Panc1 (cell line): ENCODE data around the gene AP5M1.

ENCODE experiments used
- POLR2AphosphoS5 ChIP-seq: IDR thresholded peaks from 2 replicates; pipeline ENCODE4 v1.6.1; 2012; ENCODE audit warnings: mild to moderate bottlenecking, low read depth, low read length, moderate library complexity
- REST ChIP-seq, 2 experiments: IDR thresholded peaks; 2 replicates each; pipeline ENCODE4 v1.6.1; 2011 to 2012; ENCODE audit warnings: low read depth in 2 of 2, control low read depth in 1 of 2, low read length in 1 of 2, mild to moderate bottlenecking in 1 of 2, moderate library complexity in 1 of 2; ENCODE audit not compliant: insufficient read depth in 1 of 2
- SIN3A ChIP-seq: IDR thresholded peaks from 2 replicates; pipeline ENCODE4 v1.6.1; 2012; ENCODE audit warnings: low read depth, mild to moderate bottlenecking, low read length, moderate library complexity, borderline replicate concordance; ENCODE audit not compliant: insufficient read depth
- TF ChIP-seq, protein P1 (sequence below): fragments of 450-650 bp; IDR thresholded peaks from 2 replicates; pipeline ENCODE4 v1.5.1; 2017; ENCODE audit warnings: mild to moderate bottlenecking

DNA sequence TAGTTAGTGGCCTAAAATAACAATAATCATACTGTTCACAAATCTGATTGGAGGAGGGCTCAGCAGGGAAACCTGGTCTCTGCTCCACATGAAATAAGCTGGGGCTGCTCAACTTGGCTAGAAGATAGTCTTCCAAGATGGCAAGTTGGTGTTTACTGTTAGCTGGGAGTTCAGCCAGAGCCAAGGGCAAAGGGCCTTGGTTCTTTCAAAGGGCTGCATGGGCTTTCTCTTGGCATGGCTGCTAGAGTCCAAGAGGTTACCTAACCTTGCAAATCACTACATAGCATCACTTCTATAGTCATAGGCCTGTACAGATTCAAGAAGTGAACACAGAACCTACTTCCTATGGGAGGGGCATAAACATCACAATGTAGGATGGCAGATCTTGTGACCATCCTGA lies 7.2 kb upstream of the AP5M1 start:
- TF ChIP-seq REST (IDR thresholded peaks at IDR 0.05; ENCODE audit: insufficient read depth in 1 of 2, low read depth in 2 of 2, low read length in 1 of 2) (no peak), POLR2AphosphoS5 (no peak), SIN3A (no peak)
- TF ChIP-seq, protein P1, sequence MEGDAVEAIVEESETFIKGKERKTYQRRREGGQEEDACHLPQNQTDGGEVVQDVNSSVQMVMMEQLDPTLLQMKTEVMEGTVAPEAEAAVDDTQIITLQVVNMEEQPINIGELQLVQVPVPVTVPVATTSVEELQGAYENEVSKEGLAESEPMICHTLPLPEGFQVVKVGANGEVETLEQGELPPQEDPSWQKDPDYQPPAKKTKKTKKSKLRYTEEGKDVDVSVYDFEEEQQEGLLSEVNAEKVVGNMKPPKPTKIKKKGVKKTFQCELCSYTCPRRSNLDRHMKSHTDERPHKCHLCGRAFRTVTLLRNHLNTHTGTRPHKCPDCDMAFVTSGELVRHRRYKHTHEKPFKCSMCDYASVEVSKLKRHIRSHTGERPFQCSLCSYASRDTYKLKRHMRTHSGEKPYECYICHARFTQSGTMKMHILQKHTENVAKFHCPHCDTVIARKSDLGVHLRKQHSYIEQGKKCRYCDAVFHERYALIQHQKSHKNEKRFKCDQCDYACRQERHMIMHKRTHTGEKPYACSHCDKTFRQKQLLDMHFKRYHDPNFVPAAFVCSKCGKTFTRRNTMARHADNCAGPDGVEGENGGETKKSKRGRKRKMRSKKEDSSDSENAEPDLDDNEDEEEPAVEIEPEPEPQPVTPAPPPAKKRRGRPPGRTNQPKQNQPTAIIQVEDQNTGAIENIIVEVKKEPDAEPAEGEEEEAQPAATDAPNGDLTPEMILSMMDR = no peak
